Caki2 (cell line): ENCODE data around the gene CHST4. TPM values are rescaled to one million over a fixed set of nuclear protein-coding genes. Genes with fewer than 3 reads are reported as not detected.
"Not testable (repeated sequence)": the region's sequence is repeated elsewhere in the genome, so short reads cannot be mapped to it uniquely, and the experiment has no call there.

Source experiments
- DNase-seq: peaks from one replicate; pipeline ENCODE4 v3.0.0-alpha.2; 2015; ENCODE audit warnings: low read depth
- in situ Hi-C: cut with HindIII; loops from 2 replicates; pipeline ENCODE4 v1.10.0; 2016; ENCODE audit warnings: low sequenced_read_pairs, low pct_unique_long_range_greater_than_20kb, mixed read lengths
- total RNA-seq: library from RNA; depleted of rRNA; stranded (reverse); fragments of >200 nt; shearing (Covaris generic); gene quantifications from 2 replicates; pipeline ENCODE4 v1.2.3, GENCODE V29; 2014; ENCODE audit warnings: low replicate concordance; rRNA removed

CHST4 gene
- total RNA-seq, 1 experiment from 2014 or later = not detected

- in situ Hi-C loops = no loop called here
- DNase-seq = no peak
These were observed 38.2 kb downstream of the CHST4 start for GRCh38 chr16:71564335-71564967.

GRCh38 chr16:71565812-71566700 lies 39.8 kb downstream of the CHST4 start:
- in situ Hi-C loops = no loop called here
- no peak for DNase-seq

GRCh38 chr16:71567931-71568330 lies 41.7 kb downstream of the CHST4 start:
- no peak for DNase-seq
- in situ Hi-C loops = no loop called here

- in situ Hi-C loops = no loop called here
- DNase-seq = no peak
These were observed 42.3 kb downstream of the CHST4 start for GRCh38 chr16:71568551-71568950.

GRCh38 chr16:71569621-71570020 lies 43.4 kb downstream of the CHST4 start:
- DNase-seq = no peak
- in situ Hi-C loops = no loop called here

GRCh38 chr16:71570144-71570543 lies 43.9 kb downstream of the CHST4 start:
- DNase-seq = no peak
- in situ Hi-C loops = no loop called here

GRCh38 chr16:71572497-71573116 lies 46.4 kb downstream of the CHST4 start:
- DNase-seq = peak; percentile 42
- in situ Hi-C loops = no loop called here

- DNase-seq = no peak
- in situ Hi-C loops = no loop called here
These were observed 47.3 kb downstream of the CHST4 start for GRCh38 chr16:71573387-71574094.

GRCh38 chr16:71574702-71575101 lies 48.5 kb downstream of the CHST4 start:
- DNase-seq = no peak
- in situ Hi-C loops = no loop called here

GRCh38 chr16:71576971-71577370 lies 50.7 kb downstream of the CHST4 start, which contains the start of gene TAT:
TAT (minus strand) TSS chr16:71577092; CDS start chr16:71576415, 677 bp downstream.
- no peak for DNase-seq
- in situ Hi-C loops = no loop called here

GRCh38 chr16:71582553-71582848 lies 56.3 kb downstream of the CHST4 start:
- in situ Hi-C loops = not testable (repeated sequence)

GRCh38 chr16:71584543-71585317 lies 58.5 kb downstream of the CHST4 start:
- in situ Hi-C loops = no loop called here
- no peak for DNase-seq

More at GRCh38 chr16:71582553-71582848, 56.3 kb downstream of the CHST4 start:
- DNase-seq = not testable (repeated sequence)

GRCh38 chr16:71585318-71585703 lies 59.1 kb downstream of the CHST4 start:
- in situ Hi-C loops = no loop called here
- no peak for DNase-seq

Other genes with a start within 250 kb of the CHST4 start
- 20.0 and 27.4 TPM in 2 replicates for gene CMTR2, start 237.0 kb upstream of the CHST4 start, total RNA-seq
- gene CALB2, start 167.7 kb upstream of the CHST4 start, total RNA-seq = 8.0 and 10.9 TPM in 2 replicates
- gene TLE7, start 84.4 kb upstream of the CHST4 start, total RNA-seq = not detected in 2 replicates
- gene ZNF23, start 64.2 kb upstream of the CHST4 start, total RNA-seq = 4.8 and 12.2 TPM in 2 replicates
- 0.98 and 3.0 TPM in 2 replicates for gene ZNF19, start 37.1 kb upstream of the CHST4 start, total RNA-seq
- not detected in 2 replicates for gene TAT, start 50.7 kb downstream of the CHST4 start, total RNA-seq
- gene MARVELD3, start 99.8 kb downstream of the CHST4 start, total RNA-seq = not detected in 2 replicates
- gene PHLPP2, start 198.3 kb downstream of the CHST4 start, total RNA-seq = 5.0 and 5.6 TPM in 2 replicates